ENCODE results near the gene GPC5. TPM values are rescaled to one million over a fixed set of nuclear protein-coding genes. Genes with fewer than 3 reads are reported as not detected.

Gene GPC5
- polyA plus RNA-seq, 1 experiment, result not detected

GRCh38 chr13:91978571-91978970, 580.1 kb downstream of the GPC5 start:
- DNase-seq (ENCODE audit: low read depth), result no peak
- ChIA-PET POLR2A (no interaction called here), CTCF (no interaction called here)
- TF ChIP-seq CTCF (IDR thresholded peaks at IDR 0.05; ENCODE audit: insufficient read depth, low read depth, low read length), result no peak
- Histone ChIP-seq H3K4me3 (ENCODE audit: low read depth, low read length) (no peak overlapping the region), H3K36me3 (ENCODE audit: control insufficient read depth, insufficient read depth, low read length) (no peaks in the 10 kb centered on the region), H3K27me3 (ENCODE audit: control insufficient read depth, insufficient read depth, low read length) (no peaks in the 10 kb centered on the region)

- POLR2A ChIA-PET, result no interaction called here
- CTCF ChIA-PET, result no interaction called here
These were observed 588.5 kb downstream of the GPC5 start for GRCh38 chr13:91986761-91987483.

GRCh38 chr13:91988331-91988730, 589.9 kb downstream of the GPC5 start:
- ChIA-PET POLR2A (no interaction called here), CTCF (no interaction called here)
- no peaks in the 10 kb centered on the region for H3K36me3 ChIP-seq (ENCODE audit: control insufficient read depth, insufficient read depth, low read length)
- no peak for DNase-seq (ENCODE audit: low read depth)
- no peak for TF ChIP-seq CTCF (IDR thresholded peaks at IDR 0.05; ENCODE audit: insufficient read depth, low read depth, low read length)
- no peak overlapping the region for H3K4me3 ChIP-seq (ENCODE audit: low read depth, low read length)
- no peaks in the 10 kb centered on the region for H3K27me3 ChIP-seq (ENCODE audit: control insufficient read depth, insufficient read depth, low read length)

More at GRCh38 chr13:91986761-91987483, 588.5 kb downstream of the GPC5 start:
- H3K36me3 ChIP-seq (ENCODE audit: control insufficient read depth, insufficient read depth, low read length), result no peaks in the 10 kb centered on the region
- no peak for DNase-seq (ENCODE audit: low read depth)
- H3K27me3 ChIP-seq (ENCODE audit: control insufficient read depth, insufficient read depth, low read length), result no peaks in the 10 kb centered on the region
- H3K4me3 ChIP-seq (ENCODE audit: low read depth, low read length), result no peak overlapping the region
- TF ChIP-seq CTCF (IDR thresholded peaks at IDR 0.05; ENCODE audit: insufficient read depth, low read depth, low read length), result no peak

- POLR2A ChIA-PET, result no interaction called here
- Histone ChIP-seq H3K36me3 (ENCODE audit: control insufficient read depth, insufficient read depth, low read length) (no peaks in the 10 kb centered on the region), H3K4me3 (ENCODE audit: low read depth, low read length) (no peak overlapping the region), H3K27me3 (ENCODE audit: control insufficient read depth, insufficient read depth, low read length) (no peaks in the 10 kb centered on the region)
- DNase-seq (ENCODE audit: low read depth), result no peak
- CTCF ChIA-PET, result no interaction called here
- no peak for TF ChIP-seq CTCF (IDR thresholded peaks at IDR 0.05; ENCODE audit: insufficient read depth, low read depth, low read length)
These were observed 614.4 kb downstream of the GPC5 start for GRCh38 chr13:92012787-92013186.

GRCh38 chr13:92017737-92018136, 619.3 kb downstream of the GPC5 start:
- ChIA-PET CTCF (no interaction called here), POLR2A (no interaction called here)
- H3K27me3 ChIP-seq (ENCODE audit: control insufficient read depth, insufficient read depth, low read length), result no peaks in the 10 kb centered on the region
- H3K4me3 ChIP-seq (ENCODE audit: low read depth, low read length), result no peak overlapping the region
- no peak for TF ChIP-seq CTCF (IDR thresholded peaks at IDR 0.05; ENCODE audit: insufficient read depth, low read depth, low read length)
- no peaks in the 10 kb centered on the region for H3K36me3 ChIP-seq (ENCODE audit: control insufficient read depth, insufficient read depth, low read length)
- no peak for DNase-seq (ENCODE audit: low read depth)
